Ramos (cell line): Measurements from ENCODE around the gene LMAN2L.

Experiments
- in situ Hi-C: fragments of 300-500 bp; cut with MboI; formaldehyde crosslinking; loops from one replicate; pipeline ENCODE4 v1.14.3; 2022; ENCODE audit warnings: low sequenced_read_pairs; ENCODE audit not compliant: unreplicated experiment

LMAN2L gene

DNA sequence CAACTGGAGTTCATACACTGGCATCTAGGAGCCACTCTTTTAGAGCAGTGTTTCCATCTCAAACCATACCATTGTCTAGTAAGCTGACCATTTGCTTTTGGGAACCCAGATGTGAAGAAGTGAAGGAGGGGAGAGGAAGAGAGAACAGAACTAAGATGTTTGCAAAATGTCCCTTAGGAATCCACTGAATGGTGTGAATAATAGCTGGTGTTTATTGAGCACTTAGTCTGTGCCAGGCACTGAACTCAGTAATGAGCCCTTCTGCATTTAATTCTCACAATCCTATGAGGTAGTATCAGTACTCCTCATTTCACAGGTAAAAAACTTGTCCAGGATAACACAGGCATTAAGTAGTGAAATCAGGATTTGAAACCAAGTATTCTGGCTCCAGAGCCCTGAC lies 23.5 kb downstream of the LMAN2L start:
- in situ Hi-C loops = no loop called here

DNA sequence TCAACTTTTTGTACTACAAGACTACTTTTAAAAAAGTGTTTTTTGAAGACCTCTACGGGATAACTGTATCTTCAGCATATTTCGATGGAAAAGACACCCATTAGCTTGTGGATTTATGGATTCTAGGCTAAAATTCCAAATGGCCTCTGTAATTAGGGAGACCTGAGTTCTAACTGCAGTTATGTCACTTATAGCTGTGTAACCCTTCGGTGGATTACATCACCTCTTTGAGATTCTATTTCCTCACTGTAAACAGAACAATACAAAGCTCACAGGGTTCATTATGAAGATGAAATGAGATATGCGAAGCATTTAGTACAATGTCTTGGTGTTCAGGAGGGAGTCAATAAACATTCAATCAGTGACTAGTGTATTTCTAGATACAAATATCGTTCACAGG lies 24.2 kb downstream of the LMAN2L start:
- in situ Hi-C loops = no loop called here

DNA sequence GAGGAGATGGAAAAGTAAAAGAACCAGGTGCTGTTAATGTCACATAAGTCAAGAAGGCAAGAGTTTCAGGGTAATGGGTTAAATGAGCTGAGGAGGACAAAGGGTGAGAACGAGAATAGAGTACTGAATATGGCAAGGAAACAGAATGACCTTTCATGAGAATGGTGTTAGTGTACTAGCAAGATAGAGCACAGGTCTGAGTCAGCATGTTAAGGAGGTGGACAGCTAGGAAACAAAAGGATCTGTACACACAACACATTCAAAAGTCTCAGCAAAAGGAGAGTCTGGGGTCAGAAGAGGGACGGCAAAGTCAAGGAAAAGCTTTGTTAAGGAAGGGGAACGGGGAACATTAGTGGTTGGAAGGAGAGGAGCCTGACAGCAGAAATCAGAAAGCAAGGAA lies 28.9 kb downstream of the LMAN2L start:
- in situ Hi-C loops = no loop called here

GRCh38 chr2:96703021-96703751 lies 36.7 kb downstream of the LMAN2L start:
- in situ Hi-C loops = no loop called here

GRCh38 chr2:96702098-96702785 lies 37.6 kb downstream of the LMAN2L start:
- in situ Hi-C loops = no loop called here

DNA sequence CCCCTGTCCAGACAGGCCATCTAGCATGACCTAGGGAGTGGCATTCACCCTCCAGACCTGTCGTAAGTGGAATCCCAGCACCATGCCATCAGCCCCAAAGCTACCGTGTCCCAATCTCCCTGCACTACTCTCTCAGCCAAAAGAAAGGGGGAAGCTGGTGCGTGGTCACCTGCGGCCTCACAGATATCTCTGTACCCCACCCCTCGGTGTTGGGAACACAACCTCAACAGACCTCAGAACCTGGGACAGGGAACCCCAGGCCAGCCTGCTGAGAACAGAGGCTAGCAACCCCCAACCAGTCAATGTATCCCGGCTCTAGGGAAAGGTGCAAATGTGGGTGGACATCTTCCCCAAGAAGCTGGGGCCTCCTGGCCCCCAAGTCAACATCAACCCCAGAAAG lies 38.2 kb downstream of the LMAN2L start:
- in situ Hi-C loops = no loop called here

GRCh38 chr2:96700086-96700485 lies 39.8 kb downstream of the LMAN2L start:
- in situ Hi-C loops = no loop called here

DNA sequence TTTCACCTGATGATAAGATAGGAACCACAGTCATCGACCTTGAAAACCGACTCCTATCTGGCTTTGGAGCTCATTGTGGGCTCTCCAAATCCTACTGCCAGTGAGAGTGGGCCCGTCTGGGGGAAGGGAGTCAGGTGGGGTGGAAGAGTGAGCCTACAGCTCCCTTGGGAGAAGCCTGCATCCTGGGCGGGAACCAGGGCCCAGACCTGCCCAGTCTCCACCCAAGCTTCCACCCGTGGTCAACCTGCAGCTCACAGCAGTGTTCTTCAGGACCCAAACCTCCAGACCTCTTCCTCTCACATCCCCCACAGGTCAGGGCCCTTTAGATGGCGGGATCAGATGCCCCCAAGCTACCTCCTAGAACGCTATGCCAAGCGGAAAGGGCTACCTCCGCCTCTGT lies 40.2 kb downstream of the LMAN2L start:
- in situ Hi-C loops = no loop called here

- in situ Hi-C loops = no loop called here
Observed at GRCh38 chr2:96699021-96699420, 40.8 kb downstream of the LMAN2L start.

- in situ Hi-C loops = no loop called here
Observed at GRCh38 chr2:96698221-96698861, 41.5 kb downstream of the LMAN2L start.

DNA sequence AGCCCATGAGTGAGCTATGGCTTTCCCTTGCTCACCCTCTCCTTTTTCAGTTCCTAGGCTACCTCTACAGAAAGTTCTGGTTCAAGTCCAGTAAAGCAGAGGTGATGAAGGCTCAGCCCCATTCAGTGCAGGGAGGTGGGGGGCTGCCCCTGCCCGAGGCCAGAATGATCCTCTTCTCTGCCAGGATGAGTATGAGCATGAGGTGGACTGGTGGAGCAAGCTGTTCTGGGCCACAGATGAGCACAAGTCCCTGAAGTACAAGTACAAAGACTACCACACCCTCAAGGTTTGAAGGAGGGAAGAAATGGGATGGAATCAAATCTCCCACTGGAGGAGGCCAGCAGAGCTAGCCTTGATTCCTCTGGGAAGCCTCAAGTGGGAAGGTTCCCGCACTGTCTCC lies 42.4 kb downstream of the LMAN2L start:
- in situ Hi-C loops = no loop called here

- in situ Hi-C loops = no loop called here
Observed at GRCh38 chr2:96695602-96696001, 44.3 kb downstream of the LMAN2L start.

GRCh38 chr2:96694816-96695455 lies 44.9 kb downstream of the LMAN2L start:
- in situ Hi-C loops = no loop called here

- in situ Hi-C loops = no loop called here
Observed at GRCh38 chr2:96694279-96694678, 45.6 kb downstream of the LMAN2L start.

DNA sequence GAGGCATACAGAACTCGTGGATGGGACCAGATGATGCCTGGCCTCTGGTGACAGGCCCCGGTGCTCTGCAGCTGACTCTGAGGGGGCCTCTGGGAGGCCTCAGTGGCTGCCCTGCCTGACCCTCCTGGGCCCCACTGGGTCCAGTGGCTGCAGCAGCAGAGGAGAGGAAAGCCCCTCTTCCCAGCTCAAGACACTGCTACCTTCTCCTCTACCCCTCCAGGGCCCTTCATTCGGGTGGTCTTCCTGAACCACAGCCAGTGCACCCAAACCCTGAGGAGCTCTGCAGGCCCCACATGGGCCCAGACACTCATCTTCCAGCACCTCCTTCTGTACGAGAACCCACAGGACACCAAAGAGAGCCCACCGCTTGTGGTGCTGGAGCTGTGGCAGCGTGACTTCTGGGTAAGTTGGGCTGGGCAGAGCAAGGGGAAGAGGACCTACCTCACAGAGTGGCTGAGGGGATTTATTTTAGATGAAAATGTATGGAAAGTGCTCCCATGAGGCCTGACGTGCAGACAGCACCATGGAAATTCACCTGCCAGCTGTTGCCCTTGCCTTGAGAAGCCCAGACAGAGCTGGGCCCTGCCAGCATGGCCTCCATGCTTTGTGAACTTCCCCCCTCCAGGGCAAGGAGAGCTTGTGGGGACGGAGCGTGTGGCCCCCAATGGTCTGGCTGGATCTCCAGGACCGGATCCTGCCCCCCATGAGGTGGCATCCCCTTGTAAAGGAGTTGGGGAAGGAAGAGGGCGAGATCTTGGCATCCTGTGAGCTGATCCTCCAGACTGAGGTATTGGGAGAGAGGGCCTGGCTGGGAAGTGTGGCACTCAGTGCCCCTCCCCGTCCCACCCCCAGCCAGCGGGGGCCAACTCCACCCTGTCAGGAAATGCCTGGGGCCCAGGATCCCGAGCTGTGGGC lies 46.3 kb downstream of the LMAN2L start:
- in situ Hi-C loops = no loop called here

DNA sequence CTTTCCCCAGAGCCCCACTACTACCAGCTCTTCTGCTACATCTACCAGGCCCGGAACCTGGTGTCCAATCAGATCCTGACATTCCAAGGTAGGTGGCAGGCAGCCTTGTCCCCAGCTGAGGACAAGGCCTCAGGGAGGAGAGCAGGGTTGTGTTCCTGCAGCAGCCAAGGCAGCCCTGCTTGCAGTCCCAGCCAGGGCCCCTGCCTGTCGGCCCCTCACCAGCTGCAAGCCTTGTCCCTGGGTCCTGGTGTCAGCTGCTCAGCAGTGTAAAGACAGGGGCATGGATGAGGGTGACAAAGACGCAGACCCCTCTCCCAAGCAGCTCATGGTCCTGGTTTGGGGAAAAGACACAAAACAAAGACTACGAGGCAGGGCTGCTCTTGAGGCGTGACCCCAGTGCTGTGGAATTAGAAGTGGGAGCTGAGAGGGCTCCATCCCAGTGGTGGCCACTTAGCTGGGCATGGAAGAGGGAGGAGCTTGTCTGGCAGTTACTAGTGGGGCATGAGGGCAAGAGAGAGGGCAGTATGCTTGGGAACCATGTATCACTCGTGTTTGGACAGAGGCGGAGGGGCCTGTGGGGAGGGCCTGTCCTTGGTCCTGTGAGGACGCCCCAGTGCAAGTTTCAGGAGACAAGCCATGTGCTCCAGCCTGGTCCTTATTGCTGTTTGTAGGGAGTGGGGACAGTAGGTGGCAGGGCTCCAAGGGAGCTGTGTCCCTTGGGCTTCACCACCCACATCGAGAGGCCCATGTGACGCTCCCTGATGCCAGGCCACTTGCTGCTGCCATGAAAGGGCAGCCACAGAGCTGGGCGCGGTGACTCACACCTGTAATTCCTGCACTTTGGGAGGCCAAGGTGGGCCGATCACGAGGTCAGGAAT lies 47.5 kb downstream of the LMAN2L start:
- in situ Hi-C loops = no loop called here

DNA sequence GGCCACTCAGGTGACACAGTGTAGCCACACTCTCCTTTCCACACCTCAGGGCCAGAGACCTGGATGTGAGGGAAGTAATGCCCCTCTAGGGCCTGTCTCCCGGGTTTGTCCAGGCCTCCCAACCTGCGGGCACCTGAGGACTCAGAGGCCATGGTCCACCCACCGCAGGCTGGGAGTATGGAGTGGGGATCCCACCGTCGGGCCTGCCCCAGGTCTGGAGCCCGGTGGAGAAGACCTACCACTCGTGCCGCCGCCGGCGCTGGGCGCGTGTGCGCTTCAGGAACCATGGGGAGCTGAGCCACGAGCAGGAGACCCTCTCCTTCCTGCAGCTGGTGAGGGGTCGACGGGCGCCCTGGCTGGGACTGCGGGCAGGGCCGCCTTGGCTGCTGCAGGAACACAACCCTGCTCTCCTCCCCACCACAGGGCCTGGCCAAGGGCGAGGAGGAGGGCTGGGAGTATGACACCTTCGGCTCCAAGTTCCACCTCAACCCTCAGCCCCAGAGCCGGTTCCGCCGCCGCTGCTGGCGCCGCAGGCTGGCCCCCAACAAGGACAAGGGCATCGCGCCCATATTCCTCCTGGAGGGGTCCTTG lies 48.7 kb downstream of the LMAN2L start:
- in situ Hi-C loops = no loop called here

- in situ Hi-C loops = no loop called here
Observed at GRCh38 chr2:96690306-96691021, 49.4 kb downstream of the LMAN2L start.
